ENCODE measurements around the gene KCNQ2.
A peak's percentile ranks its signal among the peaks of the same experiment; 100 is the strongest.

The KCNQ2 gene

DNA sequence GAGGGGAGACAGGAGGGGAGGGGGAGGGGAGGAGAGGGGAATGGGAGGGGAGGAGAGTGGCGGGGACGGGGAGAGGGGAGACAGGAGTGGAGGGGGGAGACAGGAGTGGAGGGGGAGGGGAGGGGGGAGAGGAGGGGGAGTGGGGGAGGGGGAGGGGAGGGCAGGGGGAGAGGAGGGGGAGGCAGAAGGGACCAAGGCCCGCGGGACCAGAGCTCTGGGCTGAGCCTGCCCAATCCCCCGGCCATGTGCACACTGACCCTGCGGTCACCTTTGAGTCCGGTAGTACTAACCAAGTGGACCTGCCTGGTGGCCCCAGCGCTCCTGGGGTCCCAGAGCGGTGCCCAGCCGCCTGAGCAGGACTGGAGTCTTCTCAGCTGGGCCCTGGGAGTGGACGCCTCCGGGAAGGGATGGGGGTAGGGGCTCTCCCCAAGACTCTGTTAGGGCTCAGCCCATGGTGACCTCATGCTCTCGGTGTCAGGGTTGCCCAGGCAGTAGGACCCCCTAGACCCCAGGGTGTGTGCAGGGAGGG, 471 bp upstream of the KCNQ2 start:
- no peak for TF ChIP-seq Cebpa-rat (IDR thresholded peaks at IDR 0.05)
- no peak overlapping the region for H3K4me3 ChIP-seq
- H3K27me3 ChIP-seq: peaks cover 96% of the 10 kb centered on the region
- no peak overlapping the region for H3K27ac ChIP-seq
- no peaks in the 10 kb centered on the region for H3K9me3 ChIP-seq
- H3K4me1 ChIP-seq: peaks cover 56% of the 10 kb centered on the region
- no peak overlapping the region for H3K9ac ChIP-seq
- no peaks in the 10 kb centered on the region for H3K36me3 ChIP-seq
- H4K20me1 ChIP-seq: peaks cover 84% of the 10 kb centered on the region
- H3K4me2 ChIP-seq: peak overlapping the region; percentile 90

GRCh38 chr20:63471717-63471980, 806 bp downstream of the KCNQ2 start:
- H3K27ac ChIP-seq: no peak overlapping the region
- peak overlapping the region; percentile 93 for H3K4me2 ChIP-seq
- H3K9me3 ChIP-seq: no peaks in the 10 kb centered on the region
- H3K27me3 ChIP-seq: peaks cover 96% of the 10 kb centered on the region
- no peak for TF ChIP-seq Cebpa-rat (IDR thresholded peaks at IDR 0.05)
- peak overlapping the region; percentile 69 for H3K4me3 ChIP-seq
- H4K20me1 ChIP-seq: peaks cover 86% of the 10 kb centered on the region
- peak overlapping the region; percentile 34; the same call in 1 of the 2 replicates for H3K9ac ChIP-seq
- peaks cover 46% of the 10 kb centered on the region for H3K4me1 ChIP-seq
- no peaks in the 10 kb centered on the region for H3K36me3 ChIP-seq

DNA sequence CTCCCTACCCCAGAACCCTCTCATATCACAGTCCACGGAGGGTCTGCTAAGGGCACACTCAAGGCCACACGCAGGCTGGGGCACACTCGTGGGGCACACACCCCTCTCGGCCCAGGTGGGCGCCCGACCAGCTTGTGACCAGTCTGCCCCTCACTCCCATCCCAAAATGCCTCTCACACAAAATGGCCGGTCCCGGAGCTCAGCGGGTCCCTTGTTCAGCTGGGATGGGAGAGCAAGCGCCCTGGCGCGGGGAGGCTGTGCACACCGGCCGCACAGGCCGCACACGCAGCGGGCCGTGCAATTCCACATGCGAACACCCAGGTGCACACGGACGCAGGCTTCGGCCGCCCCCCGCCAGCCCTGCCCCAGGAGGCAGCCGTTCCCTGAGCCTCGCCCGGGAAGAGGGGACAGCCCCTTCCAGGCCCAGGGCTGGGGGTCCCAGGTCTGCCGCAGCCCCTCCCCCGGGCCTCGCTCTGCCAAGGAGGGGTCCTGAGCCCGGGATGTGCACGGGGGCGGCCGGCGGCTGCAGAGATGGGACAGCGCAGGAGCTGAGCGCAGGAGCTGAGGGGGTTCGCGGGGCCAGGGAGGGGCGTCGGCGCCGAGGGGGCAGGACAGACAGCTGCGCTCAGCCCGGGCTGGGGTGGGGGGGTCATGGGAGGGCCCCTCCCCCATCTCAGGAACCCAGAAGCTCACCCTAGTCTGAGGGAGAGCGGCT, 1.3 kb downstream of the KCNQ2 start:
- Histone ChIP-seq H3K4me1 (peaks cover 46% of the 10 kb centered on the region), H3K27ac (no peak overlapping the region), H3K9ac (no peak overlapping the region), H3K9me3 (no peaks in the 10 kb centered on the region), H3K4me3 (peak overlapping the region; percentile 69), H3K27me3 (peaks cover 97% of the 10 kb centered on the region), H3K36me3 (no peaks in the 10 kb centered on the region), H4K20me1 (peaks cover 91% of the 10 kb centered on the region), H3K4me2 (peak overlapping the region; percentile 93)
- no peak for TF ChIP-seq Cebpa-rat (IDR thresholded peaks at IDR 0.05)

- Histone ChIP-seq H3K4me3 (peak overlapping the region; percentile 11; the same call in 1 of the 2 replicates), H3K27ac (no peak overlapping the region), H3K27me3 (peaks cover 97% of the 10 kb centered on the region), H4K20me1 (peaks cover 92% of the 10 kb centered on the region), H3K36me3 (no peaks in the 10 kb centered on the region), H3K4me2 (peak overlapping the region; percentile 93; the same call in 1 of the 2 replicates), H3K4me1 (peaks cover 45% of the 10 kb centered on the region), H3K9me3 (no peaks in the 10 kb centered on the region), H3K9ac (no peak overlapping the region)
- no peak for TF ChIP-seq Cebpa-rat (IDR thresholded peaks at IDR 0.05)
These were observed 2.0 kb downstream of the KCNQ2 start for GRCh38 chr20:63470410-63470809.

- no peak overlapping the region for H3K4me2 ChIP-seq
- H4K20me1 ChIP-seq: peaks cover 92% of the 10 kb centered on the region
- H3K27me3 ChIP-seq: peaks cover 97% of the 10 kb centered on the region
- peaks cover 38% of the 10 kb centered on the region for H3K4me1 ChIP-seq
- H3K4me3 ChIP-seq: no peak overlapping the region
- no peak overlapping the region for H3K9ac ChIP-seq
- TF ChIP-seq Cebpa-rat (IDR thresholded peaks at IDR 0.05): no peak
- H3K36me3 ChIP-seq: no peaks in the 10 kb centered on the region
- H3K9me3 ChIP-seq: no peaks in the 10 kb centered on the region
- no peak overlapping the region for H3K27ac ChIP-seq
These were observed 2.7 kb downstream of the KCNQ2 start for GRCh38 chr20:63469713-63470101.

DNA sequence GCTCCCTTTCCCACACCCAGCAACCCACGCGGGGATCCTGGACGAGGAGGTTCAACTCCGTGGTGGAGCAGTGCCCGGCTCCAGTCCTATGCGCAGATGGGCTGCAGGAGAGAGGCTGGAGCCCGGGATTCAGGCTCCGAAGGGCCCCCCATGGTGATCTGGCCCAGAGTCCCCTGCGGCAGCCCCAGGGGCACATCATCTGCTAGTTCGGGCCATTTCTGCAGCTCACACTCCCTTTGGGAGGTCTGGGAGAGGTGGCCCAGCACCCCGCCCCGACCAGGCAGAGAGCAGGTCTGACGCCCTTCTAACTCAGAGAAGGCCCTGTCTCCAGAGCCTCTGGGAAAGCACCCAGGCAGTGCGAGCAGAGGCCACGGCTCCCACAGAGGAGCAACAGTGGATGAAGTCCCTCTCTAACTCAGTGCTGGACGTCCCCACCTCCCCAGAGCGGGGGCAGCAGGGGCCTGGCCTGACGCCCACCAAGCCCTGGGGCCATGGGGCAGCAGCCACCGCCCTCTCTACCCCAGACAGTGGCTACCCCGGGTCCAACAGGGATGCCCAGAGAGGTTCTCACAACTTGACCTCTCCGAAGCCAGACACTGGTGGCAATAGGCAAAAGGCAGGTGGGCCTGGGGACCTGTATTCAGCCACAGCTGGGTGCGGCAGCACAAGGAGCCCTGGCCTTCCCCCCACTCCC, 3.3 kb downstream of the KCNQ2 start:
- no peak overlapping the region for H3K27ac ChIP-seq
- no peaks in the 10 kb centered on the region for H3K36me3 ChIP-seq
- no peak overlapping the region for H3K4me3 ChIP-seq
- no peak overlapping the region for H3K9ac ChIP-seq
- no peak for TF ChIP-seq Cebpa-rat (IDR thresholded peaks at IDR 0.05)
- H4K20me1 ChIP-seq: peaks cover 92% of the 10 kb centered on the region
- H3K4me2 ChIP-seq: no peak overlapping the region
- peaks cover 97% of the 10 kb centered on the region for H3K27me3 ChIP-seq
- H3K4me1 ChIP-seq: peaks cover 32% of the 10 kb centered on the region
- H3K9me3 ChIP-seq: no peaks in the 10 kb centered on the region

- Histone ChIP-seq H3K9ac (no peak overlapping the region), H3K4me3 (no peak overlapping the region), H3K9me3 (no peaks in the 10 kb centered on the region), H3K4me1 (peaks cover 25% of the 10 kb centered on the region), H3K36me3 (no peaks in the 10 kb centered on the region), H3K27ac (no peak overlapping the region), H4K20me1 (peaks cover 92% of the 10 kb centered on the region), H3K27me3 (peaks cover 97% of the 10 kb centered on the region), H3K4me2 (no peak overlapping the region)
- no peak for TF ChIP-seq Cebpa-rat (IDR thresholded peaks at IDR 0.05)
These were observed 4.0 kb downstream of the KCNQ2 start for GRCh38 chr20:63468421-63468820.

GRCh38 chr20:63467294-63468083, 5.0 kb downstream of the KCNQ2 start:
- Histone ChIP-seq H3K27me3 (peaks cover 100% of the 10 kb centered on the region), H4K20me1 (peaks cover 96% of the 10 kb centered on the region), H3K9ac (no peak overlapping the region), H3K27ac (no peak overlapping the region), H3K36me3 (no peaks in the 10 kb centered on the region), H3K4me3 (no peak overlapping the region), H3K4me1 (peaks cover 19% of the 10 kb centered on the region), H3K9me3 (no peaks in the 10 kb centered on the region), H3K4me2 (no peak overlapping the region)
- no peak for TF ChIP-seq Cebpa-rat (IDR thresholded peaks at IDR 0.05)

- H3K4me2 ChIP-seq: no peak overlapping the region
- H3K9me3 ChIP-seq: no peaks in the 10 kb centered on the region
- no peak for TF ChIP-seq Cebpa-rat (IDR thresholded peaks at IDR 0.05)
- no peak overlapping the region for H3K27ac ChIP-seq
- H3K36me3 ChIP-seq: no peaks in the 10 kb centered on the region
- peaks cover 14% of the 10 kb centered on the region for H3K4me1 ChIP-seq
- H4K20me1 ChIP-seq: peaks cover 98% of the 10 kb centered on the region
- no peak overlapping the region for H3K9ac ChIP-seq
- H3K27me3 ChIP-seq: peaks cover 100% of the 10 kb centered on the region
- no peak overlapping the region for H3K4me3 ChIP-seq
These were observed 5.6 kb downstream of the KCNQ2 start for GRCh38 chr20:63466861-63467260.

Data from BLaER1 (cell line).